GM06990 (cell line): Measurements from ENCODE around the gene IL17RE.

ENCODE experiments used
- DNase-seq: peaks from one replicate; pipeline ENCODE4 v3.0.0-alpha.2; 2011; ENCODE audit not compliant: insufficient read length; ENCODE audit errors: extremely low read depth
- H3K27me3 ChIP-seq: replicated peaks from 2 replicates; pipeline ENCODE4 v1.6.0; 2011; ENCODE audit warnings: low read length; ENCODE audit not compliant: control insufficient read depth, insufficient read depth
- H3K36me3 ChIP-seq: 2 replicates; pipeline ENCODE4 v1.5.1; 2011; ENCODE audit warnings: low read length; ENCODE audit not compliant: control insufficient read depth, insufficient read depth
- H3K4me3 ChIP-seq: replicated peaks from 2 replicates; pipeline ENCODE4 v1.5.1; 2011; ENCODE audit warnings: low read depth, mild to moderate bottlenecking, control low read depth, low read length
- CTCF ChIP-seq: IDR thresholded peaks from 2 replicates; pipeline ENCODE4 v1.5.1; 2011; ENCODE audit warnings: low read length, control low read depth, mild to moderate bottlenecking, inconsistent platforms; ENCODE audit not compliant: insufficient read depth, poor library complexity, severe bottlenecking

Gene IL17RE

GRCh38 chr3:9879830-9880549 is 22.7 kb upstream of the IL17RE start, which contains the start of gene CIDEC:
TSS of gene CIDEC (minus strand) at chr3:9880253. CDS start at chr3:9878486, 1,767 bp downstream.
- no peak for DNase-seq
- Histone ChIP-seq H3K27me3 (no peaks in the 10 kb centered on the region), H3K4me3 (no peak within 1 kb of the TSS), H3K36me3 (no peaks in the 10 kb centered on the region)
- no peak for TF ChIP-seq CTCF

- Histone ChIP-seq H3K4me3 (no peak overlapping the region), H3K36me3 (no peaks in the 10 kb centered on the region), H3K27me3 (no peaks in the 10 kb centered on the region)
- TF ChIP-seq CTCF, result no peak
- DNase-seq, result no peak
Measured at GRCh38 chr3:9881441-9881840, 21.2 kb upstream of the IL17RE start.

- Histone ChIP-seq H3K27me3 (no peaks in the 10 kb centered on the region), H3K4me3 (no peak overlapping the region), H3K36me3 (no peaks in the 10 kb centered on the region)
- TF ChIP-seq CTCF, result no peak
- no peak for DNase-seq
Measured at GRCh38 chr3:9883706-9884554, 18.7 kb upstream of the IL17RE start.

- DNase-seq, result no peak
- H3K4me3 ChIP-seq, result no peak overlapping the region
- no peaks in the 10 kb centered on the region for H3K27me3 ChIP-seq
- H3K36me3 ChIP-seq, result no peaks in the 10 kb centered on the region
- TF ChIP-seq CTCF, result no peak
Measured at GRCh38 chr3:9884555-9885165, 18.0 kb upstream of the IL17RE start.

GRCh38 chr3:9886328-9886727 is 16.3 kb upstream of the IL17RE start:
- no peak overlapping the region for H3K4me3 ChIP-seq
- no peak for TF ChIP-seq CTCF
- H3K36me3 ChIP-seq, result no peaks in the 10 kb centered on the region
- no peak for DNase-seq
- H3K27me3 ChIP-seq, result no peaks in the 10 kb centered on the region
